ENCODE results near the gene ARMC7.
A peak's percentile ranks its signal among the peaks of the same experiment; 100 is the strongest.

DNA sequence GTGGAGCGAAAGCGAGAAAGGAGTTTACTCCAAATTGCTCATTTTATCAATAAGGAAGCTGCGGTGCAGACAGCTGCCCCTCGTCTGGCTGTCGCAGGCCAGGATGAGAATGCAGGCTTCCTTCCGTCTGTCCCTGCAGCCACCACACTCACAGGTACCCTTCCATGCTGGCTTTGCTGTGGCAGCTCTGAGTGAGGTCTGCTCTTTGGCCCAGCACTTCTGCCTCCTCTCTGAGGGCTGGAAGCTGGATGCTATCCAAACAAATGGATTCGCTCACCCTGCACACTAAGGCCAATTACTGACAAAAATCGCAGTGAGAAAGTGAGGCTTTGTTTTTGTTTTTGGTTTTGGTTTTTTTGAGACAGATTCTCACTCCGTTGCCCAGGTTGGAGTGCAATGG is 7.0 kb downstream of the ARMC7 start:
- TF ChIP-seq, protein P1, sequence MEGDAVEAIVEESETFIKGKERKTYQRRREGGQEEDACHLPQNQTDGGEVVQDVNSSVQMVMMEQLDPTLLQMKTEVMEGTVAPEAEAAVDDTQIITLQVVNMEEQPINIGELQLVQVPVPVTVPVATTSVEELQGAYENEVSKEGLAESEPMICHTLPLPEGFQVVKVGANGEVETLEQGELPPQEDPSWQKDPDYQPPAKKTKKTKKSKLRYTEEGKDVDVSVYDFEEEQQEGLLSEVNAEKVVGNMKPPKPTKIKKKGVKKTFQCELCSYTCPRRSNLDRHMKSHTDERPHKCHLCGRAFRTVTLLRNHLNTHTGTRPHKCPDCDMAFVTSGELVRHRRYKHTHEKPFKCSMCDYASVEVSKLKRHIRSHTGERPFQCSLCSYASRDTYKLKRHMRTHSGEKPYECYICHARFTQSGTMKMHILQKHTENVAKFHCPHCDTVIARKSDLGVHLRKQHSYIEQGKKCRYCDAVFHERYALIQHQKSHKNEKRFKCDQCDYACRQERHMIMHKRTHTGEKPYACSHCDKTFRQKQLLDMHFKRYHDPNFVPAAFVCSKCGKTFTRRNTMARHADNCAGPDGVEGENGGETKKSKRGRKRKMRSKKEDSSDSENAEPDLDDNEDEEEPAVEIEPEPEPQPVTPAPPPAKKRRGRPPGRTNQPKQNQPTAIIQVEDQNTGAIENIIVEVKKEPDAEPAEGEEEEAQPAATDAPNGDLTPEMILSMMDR (IDR thresholded peaks at IDR 0.05), result no peak
- TF ChIP-seq POLR2A (IDR thresholded peaks at IDR 0.05), result no peak
- TF ChIP-seq POLR2AphosphoS5 (IDR thresholded peaks at IDR 0.05), result peak in 1 of 4 donors; percentile 31

Data from sigmoid colon (tissue), 4 donors.